GM23338 (cell line): Measurements from ENCODE around the gene UBXN10.

ENCODE experiments used
- EZH2 ChIP-seq: fragments of 200-600 bp; sonication (generic); IDR thresholded peaks from one replicate; pipeline ENCODE4 v1.8.0; 2017; ENCODE audit warnings: antibody characterized with exemption, mild to moderate bottlenecking, low read depth; ENCODE audit not compliant: unreplicated experiment
- STAT1 ChIP-seq: IDR thresholded peaks from one replicate; pipeline ENCODE4 v1.6.1; 2016; ENCODE audit warnings: antibody characterized with exemption; ENCODE audit not compliant: unreplicated experiment
- ZNF331 ChIP-seq: fragments of 250-450 bp; sonication (Bioruptor Pico); IDR thresholded peaks from 2 replicates; pipeline ENCODE4 v1.5.0; 2020; ENCODE audit warnings: low read depth, mild to moderate bottlenecking, moderate library complexity
- TF ChIP-seq, protein P1 (sequence below), 2 experiments: fragments of 200-600 bp in 1 of 2; sonication (generic) in 1 of 2; conservative IDR thresholded peaks; 2 replicates each; pipeline versions ENCODE4 v1.5.1 to v1.6.1; 2016 to 2017; ENCODE audit warnings: antibody characterized with exemption in 2 of 2, low read depth in 2 of 2, mild to moderate bottlenecking in 2 of 2, moderate library complexity in 1 of 2
- TF ChIP-seq, protein P2 (sequence below): IDR thresholded peaks from 2 replicates; pipeline ENCODE4 v1.6.1; 2016; ENCODE audit warnings: antibody characterized with exemption

DNA sequence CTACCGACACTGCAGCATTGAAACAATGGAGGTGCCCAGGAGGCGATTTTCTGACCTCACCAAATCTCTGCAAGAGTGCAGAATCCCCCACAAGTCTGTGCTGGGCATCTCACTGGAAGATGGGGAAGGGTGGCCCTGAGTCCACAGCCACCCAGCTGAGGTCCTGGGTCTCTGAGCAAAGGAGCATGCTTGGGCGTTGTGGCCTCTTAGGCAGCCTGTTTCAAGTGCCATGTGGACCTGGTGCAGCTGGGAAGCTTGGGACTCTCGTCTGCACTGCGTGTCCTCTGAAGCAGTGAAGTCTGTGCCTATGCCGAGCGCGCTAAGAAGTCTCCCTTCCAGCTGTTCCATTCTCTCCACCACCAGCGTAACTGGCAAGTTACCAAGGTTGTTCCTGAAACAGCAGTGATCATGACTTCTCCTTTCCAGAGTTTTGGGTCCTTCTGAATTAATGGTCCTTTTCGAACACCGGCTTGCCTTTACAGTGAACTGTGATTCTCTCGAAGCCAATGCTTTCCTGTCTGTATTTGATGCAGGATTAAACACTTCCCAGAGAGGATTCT is 5.5 kb downstream of the UBXN10 start:
- TF ChIP-seq, protein P1, sequence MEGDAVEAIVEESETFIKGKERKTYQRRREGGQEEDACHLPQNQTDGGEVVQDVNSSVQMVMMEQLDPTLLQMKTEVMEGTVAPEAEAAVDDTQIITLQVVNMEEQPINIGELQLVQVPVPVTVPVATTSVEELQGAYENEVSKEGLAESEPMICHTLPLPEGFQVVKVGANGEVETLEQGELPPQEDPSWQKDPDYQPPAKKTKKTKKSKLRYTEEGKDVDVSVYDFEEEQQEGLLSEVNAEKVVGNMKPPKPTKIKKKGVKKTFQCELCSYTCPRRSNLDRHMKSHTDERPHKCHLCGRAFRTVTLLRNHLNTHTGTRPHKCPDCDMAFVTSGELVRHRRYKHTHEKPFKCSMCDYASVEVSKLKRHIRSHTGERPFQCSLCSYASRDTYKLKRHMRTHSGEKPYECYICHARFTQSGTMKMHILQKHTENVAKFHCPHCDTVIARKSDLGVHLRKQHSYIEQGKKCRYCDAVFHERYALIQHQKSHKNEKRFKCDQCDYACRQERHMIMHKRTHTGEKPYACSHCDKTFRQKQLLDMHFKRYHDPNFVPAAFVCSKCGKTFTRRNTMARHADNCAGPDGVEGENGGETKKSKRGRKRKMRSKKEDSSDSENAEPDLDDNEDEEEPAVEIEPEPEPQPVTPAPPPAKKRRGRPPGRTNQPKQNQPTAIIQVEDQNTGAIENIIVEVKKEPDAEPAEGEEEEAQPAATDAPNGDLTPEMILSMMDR (conservative IDR thresholded peaks at IDR 0.05; ENCODE audit: low read depth in 2 of 2): no peak
- TF ChIP-seq, protein P2, sequence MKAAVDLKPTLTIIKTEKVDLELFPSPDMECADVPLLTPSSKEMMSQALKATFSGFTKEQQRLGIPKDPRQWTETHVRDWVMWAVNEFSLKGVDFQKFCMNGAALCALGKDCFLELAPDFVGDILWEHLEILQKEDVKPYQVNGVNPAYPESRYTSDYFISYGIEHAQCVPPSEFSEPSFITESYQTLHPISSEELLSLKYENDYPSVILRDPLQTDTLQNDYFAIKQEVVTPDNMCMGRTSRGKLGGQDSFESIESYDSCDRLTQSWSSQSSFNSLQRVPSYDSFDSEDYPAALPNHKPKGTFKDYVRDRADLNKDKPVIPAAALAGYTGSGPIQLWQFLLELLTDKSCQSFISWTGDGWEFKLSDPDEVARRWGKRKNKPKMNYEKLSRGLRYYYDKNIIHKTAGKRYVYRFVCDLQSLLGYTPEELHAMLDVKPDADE: no peak
- no peak for TF ChIP-seq STAT1
- no peak for TF ChIP-seq ZNF331 (CRISPR knock-in tag)
- TF ChIP-seq EZH2: no peak
